ENCODE results near the gene CRYAA.

GRCh38 chr21:43209575-43210453 lies 41.0 kb downstream of the CRYAA start:
- no peak for TF ChIP-seq RAD21 (IDR thresholded peaks at IDR 0.05; ENCODE audit: low read depth)
- no peak for TF ChIP-seq REST (IDR thresholded peaks at IDR 0.05; ENCODE audit: low read depth)
- no peak for TF ChIP-seq CEBPB (IDR thresholded peaks at IDR 0.05; ENCODE audit: low read depth)
- TF ChIP-seq CTCF (IDR thresholded peaks at IDR 0.05 in 2 of 3, conservative IDR thresholded peaks at IDR 0.05 in 1 of 3; ENCODE audit: borderline replicate concordance in 1 of 3, insufficient read depth in 1 of 3, low read depth in 2 of 3, low read length in 2 of 3): no peak
- no peak for TF ChIP-seq ZNF274 (IDR thresholded peaks at IDR 0.05; ENCODE audit: low read depth, low read length)
- no peak for TF ChIP-seq POLR2AphosphoS5 (IDR thresholded peaks at IDR 0.05; ENCODE audit: low read depth, low read length)
